ENCODE data around the gene GPR153.

GRCh38 chr1:6247651-6248050, 13.2 kb downstream of the GPR153 start:
- TF ChIP-seq CTCF (IDR thresholded peaks at IDR 0.05) (no peak), ZFX (IDR thresholded peaks at IDR 0.05; ENCODE audit: borderline replicate concordance) (no peak)

Measured in 22Rv1 (cell line).